22Rv1 (cell line): ENCODE measurements around the gene SLC9A4.

ENCODE experiments used
- H3K27ac ChIP-seq: fragments of 450-650 bp; 2 replicates; pipeline ENCODE4 v1.5.1; 2017
- ZFX ChIP-seq: fragments of 450-650 bp; IDR thresholded peaks from 2 replicates; pipeline ENCODE4 v1.6.1; 2017; ENCODE audit warnings: antibody characterized with exemption, borderline replicate concordance
- TF ChIP-seq, protein P1 (sequence below): fragments of 450-650 bp; IDR thresholded peaks from 2 replicates; pipeline ENCODE4 v1.5.1; 2017; ENCODE audit warnings: mild to moderate bottlenecking

The SLC9A4 gene

DNA sequence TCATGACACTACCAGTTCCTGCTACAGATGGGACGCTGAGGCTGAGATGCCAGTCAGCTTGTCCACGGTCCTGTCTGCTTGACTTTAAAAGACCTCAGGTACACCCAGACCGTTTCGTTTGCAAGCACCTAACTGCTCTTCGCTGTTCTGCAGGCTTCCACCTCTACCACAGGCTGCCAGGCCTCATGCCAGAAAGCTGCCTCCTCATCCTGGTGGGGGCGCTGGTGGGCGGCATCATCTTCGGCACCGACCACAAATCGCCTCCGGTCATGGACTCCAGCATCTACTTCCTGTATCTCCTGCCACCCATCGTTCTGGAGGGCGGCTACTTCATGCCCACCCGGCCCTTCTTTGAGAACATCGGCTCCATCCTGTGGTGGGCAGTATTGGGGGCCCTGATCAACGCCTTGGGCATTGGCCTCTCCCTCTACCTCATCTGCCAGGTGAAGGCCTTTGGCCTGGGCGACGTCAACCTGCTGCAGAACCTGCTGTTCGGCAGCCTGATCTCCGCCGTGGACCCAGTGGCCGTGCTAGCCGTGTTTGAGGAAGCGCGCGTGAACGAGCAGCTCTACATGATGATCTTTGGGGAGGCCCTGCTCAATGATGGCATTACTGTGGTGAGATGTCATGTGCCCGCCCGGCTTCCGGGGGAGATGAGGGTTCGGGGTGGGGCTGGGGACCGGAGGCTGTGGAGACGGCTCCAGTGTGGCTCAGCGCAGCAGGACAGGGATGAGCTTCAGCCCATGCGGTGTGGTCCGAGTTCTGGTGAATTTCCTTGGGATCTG is 5.9 kb downstream of the SLC9A4 start:
- H3K27ac ChIP-seq: no peak overlapping the region
- no peak for TF ChIP-seq ZFX
- TF ChIP-seq, protein P1, sequence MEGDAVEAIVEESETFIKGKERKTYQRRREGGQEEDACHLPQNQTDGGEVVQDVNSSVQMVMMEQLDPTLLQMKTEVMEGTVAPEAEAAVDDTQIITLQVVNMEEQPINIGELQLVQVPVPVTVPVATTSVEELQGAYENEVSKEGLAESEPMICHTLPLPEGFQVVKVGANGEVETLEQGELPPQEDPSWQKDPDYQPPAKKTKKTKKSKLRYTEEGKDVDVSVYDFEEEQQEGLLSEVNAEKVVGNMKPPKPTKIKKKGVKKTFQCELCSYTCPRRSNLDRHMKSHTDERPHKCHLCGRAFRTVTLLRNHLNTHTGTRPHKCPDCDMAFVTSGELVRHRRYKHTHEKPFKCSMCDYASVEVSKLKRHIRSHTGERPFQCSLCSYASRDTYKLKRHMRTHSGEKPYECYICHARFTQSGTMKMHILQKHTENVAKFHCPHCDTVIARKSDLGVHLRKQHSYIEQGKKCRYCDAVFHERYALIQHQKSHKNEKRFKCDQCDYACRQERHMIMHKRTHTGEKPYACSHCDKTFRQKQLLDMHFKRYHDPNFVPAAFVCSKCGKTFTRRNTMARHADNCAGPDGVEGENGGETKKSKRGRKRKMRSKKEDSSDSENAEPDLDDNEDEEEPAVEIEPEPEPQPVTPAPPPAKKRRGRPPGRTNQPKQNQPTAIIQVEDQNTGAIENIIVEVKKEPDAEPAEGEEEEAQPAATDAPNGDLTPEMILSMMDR: 0 out of 2 replicates have a peak, but pooled peaks have one; percentile 14

DNA sequence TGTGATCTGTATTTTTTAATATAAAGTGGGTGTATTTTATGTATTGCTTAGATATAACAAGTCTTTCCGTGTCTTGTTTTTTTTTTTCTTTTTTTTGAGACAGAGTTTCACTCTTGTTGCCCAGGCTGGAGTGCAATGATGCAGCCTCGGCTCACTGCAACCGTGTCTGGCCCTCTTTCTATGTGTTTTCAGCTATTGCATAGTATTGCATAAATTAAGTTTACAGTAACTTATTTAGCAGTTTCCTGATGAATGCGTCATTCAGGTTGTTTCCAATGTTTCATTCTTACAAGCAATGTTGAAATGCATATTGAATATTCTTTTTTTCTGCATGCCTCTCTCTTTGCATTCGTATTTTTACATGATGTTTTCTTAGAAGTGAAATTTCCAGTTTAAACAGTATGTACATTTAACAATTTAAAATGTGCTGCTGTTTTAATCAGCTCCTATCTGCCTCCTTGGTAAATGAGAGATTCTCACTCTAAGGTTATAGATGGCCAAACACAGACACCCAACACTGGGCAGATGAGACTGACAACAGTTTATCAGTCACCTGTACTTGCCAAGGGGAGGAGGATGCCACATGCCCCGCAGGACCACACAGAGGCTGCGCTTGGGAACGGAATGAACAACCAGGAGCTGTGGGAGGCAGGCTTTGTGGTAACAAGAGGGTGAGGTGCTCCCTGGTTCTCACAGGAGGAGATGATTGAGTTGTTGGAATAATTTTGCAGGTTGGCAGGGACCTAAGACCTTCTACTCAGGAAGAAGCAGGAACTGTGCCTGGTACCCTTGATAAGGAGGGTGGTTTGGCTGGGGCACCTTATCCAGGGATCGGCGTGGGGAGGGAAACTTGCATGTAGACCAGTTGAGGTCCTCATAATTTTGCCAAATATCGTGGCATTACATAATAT is 7.5 kb downstream of the SLC9A4 start:
- no peak overlapping the region for H3K27ac ChIP-seq
- TF ChIP-seq ZFX: no peak
- TF ChIP-seq, protein P1: no peak

DNA sequence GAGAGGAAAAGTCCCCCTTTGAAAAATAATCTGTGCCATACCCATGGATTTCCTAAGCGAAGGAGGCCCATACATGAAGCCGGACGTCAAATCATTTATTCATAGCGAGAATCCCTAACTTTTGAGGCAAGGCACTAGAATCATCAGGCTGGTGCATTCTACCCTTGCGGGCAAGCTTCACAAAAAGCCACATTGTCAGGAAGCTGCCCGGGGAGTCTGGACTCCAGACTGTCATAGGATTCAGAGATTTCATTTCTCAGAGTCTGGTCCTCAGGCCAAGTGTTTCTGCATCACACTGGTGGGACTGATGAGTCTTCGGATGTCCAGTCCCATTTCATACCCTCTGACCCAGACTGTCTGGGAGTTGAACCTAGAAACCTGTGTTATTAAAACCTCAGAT is 8.9 kb downstream of the SLC9A4 start:
- TF ChIP-seq, protein P1: no peak
- TF ChIP-seq ZFX: no peak

DNA sequence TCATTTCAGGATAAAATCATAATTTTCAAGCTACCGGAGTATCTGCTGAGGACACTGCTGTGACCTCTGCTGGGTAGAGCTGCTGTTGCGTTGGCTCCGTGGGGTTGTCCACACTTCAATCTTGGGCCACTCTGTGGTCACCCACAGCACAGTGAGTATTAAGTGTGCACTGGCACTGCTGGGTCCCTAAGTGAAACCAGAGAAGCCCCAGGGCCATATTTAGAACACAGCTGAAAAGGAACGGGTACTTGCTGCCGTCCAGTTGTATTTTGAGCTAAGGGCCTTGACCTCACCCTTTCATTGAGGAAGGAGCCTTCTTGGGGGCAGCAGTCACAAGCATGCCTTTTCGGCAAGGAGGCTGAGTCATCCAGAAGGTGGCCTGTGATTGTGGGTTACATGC is 10.1 kb downstream of the SLC9A4 start:
- H3K27ac ChIP-seq: no peak overlapping the region
- TF ChIP-seq, protein P1: no peak
- no peak for TF ChIP-seq ZFX

More for the DNA sequence above, 8.9 kb downstream of the SLC9A4 start:
- no peak overlapping the region for H3K27ac ChIP-seq

DNA sequence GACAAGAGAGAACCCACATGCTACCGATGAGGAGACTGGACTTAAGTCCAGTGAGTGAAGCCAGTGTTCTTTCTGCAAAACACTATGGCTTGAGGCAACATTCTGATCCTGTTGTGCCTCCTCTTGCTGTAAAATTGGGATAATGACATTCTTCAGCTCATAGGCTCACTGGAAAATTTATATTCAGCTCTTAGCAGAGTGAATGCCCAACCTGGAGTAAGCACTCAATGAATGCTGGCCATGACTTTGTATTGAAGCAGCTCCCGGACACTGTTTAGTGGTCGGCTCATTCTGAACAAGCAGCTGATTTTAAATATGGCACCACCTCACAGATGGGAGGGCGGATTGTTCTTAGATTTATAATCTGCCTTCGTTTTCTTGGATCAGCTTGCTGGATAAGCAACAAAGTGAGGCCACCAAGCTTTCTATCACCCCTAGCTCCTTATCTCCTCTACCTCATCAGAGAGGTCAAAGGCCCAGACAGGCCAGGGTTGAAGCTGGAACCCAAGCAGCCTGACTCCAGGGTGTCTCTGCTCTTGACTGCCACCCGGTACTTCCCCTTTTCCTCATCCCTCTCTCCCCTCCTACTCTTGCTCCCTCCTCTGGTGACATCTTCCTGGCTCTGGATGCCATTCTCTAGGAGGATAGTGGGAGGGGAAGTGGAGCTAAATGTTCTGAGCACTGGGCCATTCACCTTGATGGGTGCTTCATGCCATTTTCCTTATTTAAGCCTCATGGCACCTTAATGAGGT is 11.5 kb downstream of the SLC9A4 start:
- no peak overlapping the region for H3K27ac ChIP-seq
- TF ChIP-seq ZFX: no peak
- TF ChIP-seq, protein P1: no peak

DNA sequence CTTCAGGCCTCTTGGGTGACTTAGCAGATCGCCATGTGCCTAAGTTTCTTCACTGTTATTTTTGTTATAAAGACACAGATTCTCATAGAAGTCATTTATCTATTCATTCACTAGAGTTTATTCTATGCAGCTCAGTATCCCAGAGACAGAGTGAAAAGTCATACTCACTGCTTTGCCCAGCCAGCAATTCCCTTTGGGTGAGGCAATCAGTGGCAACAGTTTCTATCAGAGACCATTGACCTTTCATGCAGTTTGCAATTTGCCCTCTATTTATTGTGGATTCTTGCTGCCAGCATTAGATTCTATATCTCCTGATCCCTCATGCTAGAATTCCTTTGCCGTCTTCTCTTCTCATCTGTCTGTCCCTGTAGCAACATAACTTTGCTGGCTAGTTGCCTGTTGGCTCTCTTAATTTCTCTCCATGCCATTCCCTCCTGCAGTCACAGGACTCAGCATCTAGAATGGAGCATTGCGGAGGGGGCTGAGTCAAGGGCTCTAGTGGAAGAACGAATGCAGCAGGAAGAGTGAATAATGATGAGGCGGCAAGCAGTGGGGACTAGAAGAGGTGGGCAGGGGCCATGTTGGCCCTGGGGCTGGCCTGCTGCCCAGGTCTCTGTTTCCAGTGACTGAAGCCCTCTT is 12.2 kb downstream of the SLC9A4 start:
- H3K27ac ChIP-seq: no peak overlapping the region
- TF ChIP-seq ZFX: no peak
- TF ChIP-seq, protein P1: no peak
